ENCODE data around the gene SMG1. TPM values are rescaled to one million over a fixed set of nuclear protein-coding genes. Genes with fewer than 3 reads are reported as not detected.
A peak's percentile ranks its signal among the peaks of the same experiment; 100 is the strongest.

SMG1 gene
- polyA plus RNA-seq, 2 donors = 9.2 to 15.0 TPM

- Histone ChIP-seq H3K4me3 (ENCODE audit: low read depth in 1 of 2, low read length in 2 of 2) (no peak overlapping the region), H3K27me3 (ENCODE audit: control insufficient read depth in 1 of 2, insufficient read depth in 2 of 2, low read length in 2 of 2) (no peaks in the 10 kb centered on the region), H3K27ac (ENCODE audit: low read depth in 2 of 2, low read length in 1 of 2) (no peak overlapping the region), H3K36me3 (ENCODE audit: control insufficient read depth in 2 of 2, insufficient read depth in 2 of 2, low read length in 1 of 2) (peaks cover 6 to 8% of the 10 kb centered on the region in 2 donors), H3K4me1 (ENCODE audit: control insufficient read depth in 2 of 2, insufficient read depth in 2 of 2, low read length in 1 of 2) (no peaks in the 10 kb centered on the region), H3K9me3 (ENCODE audit: control insufficient read depth in 2 of 2, insufficient read depth in 1 of 2, low read depth in 1 of 2, low read length in 1 of 2) (no peaks in the 10 kb centered on the region)
- WGBS, 2 donors = 18 to 29% methylated on average over 2 of the region's 2 CpGs
These were observed 120.9 kb downstream of the SMG1 start for GRCh38 chr16:18805257-18805773.

- 47 to 62% methylated on average over 3 of the region's 3 CpGs for WGBS, 2 donors
- Histone ChIP-seq H3K27ac (ENCODE audit: low read depth in 2 of 2, low read length in 1 of 2) (peak overlapping the region; percentile 24 to 61), H3K36me3 (ENCODE audit: control insufficient read depth in 2 of 2, insufficient read depth in 2 of 2, low read length in 1 of 2) (peaks cover 6 to 8% of the 10 kb centered on the region in 2 donors), H3K4me1 (ENCODE audit: control insufficient read depth in 2 of 2, insufficient read depth in 2 of 2, low read length in 1 of 2) (no peaks in the 10 kb centered on the region), H3K4me3 (ENCODE audit: low read depth in 1 of 2, low read length in 2 of 2) (no peak overlapping the region), H3K27me3 (ENCODE audit: control insufficient read depth in 1 of 2, insufficient read depth in 2 of 2, low read length in 2 of 2) (no peaks in the 10 kb centered on the region), H3K9me3 (ENCODE audit: control insufficient read depth in 2 of 2, insufficient read depth in 1 of 2, low read depth in 1 of 2, low read length in 1 of 2) (no peaks in the 10 kb centered on the region)
These were observed 121.7 kb downstream of the SMG1 start for GRCh38 chr16:18804540-18804939.

GRCh38 chr16:18803569-18804462 is 122.4 kb downstream of the SMG1 start:
- Histone ChIP-seq H3K27me3 (ENCODE audit: control insufficient read depth in 1 of 2, insufficient read depth in 2 of 2, low read length in 2 of 2) (no peaks in the 10 kb centered on the region), H3K9me3 (ENCODE audit: control insufficient read depth in 2 of 2, insufficient read depth in 1 of 2, low read depth in 1 of 2, low read length in 1 of 2) (no peaks in the 10 kb centered on the region), H3K27ac (ENCODE audit: low read depth in 2 of 2, low read length in 1 of 2) (no peak overlapping the region), H3K36me3 (ENCODE audit: control insufficient read depth in 2 of 2, insufficient read depth in 2 of 2, low read length in 1 of 2) (peaks cover 0 to 2% of the 10 kb centered on the region in 2 donors), H3K4me1 (ENCODE audit: control insufficient read depth in 2 of 2, insufficient read depth in 2 of 2, low read length in 1 of 2) (no peaks in the 10 kb centered on the region), H3K4me3 (ENCODE audit: low read depth in 1 of 2, low read length in 2 of 2) (no peak overlapping the region)
- WGBS, 2 donors = 54 to 56% methylated on average over 5 of the region's 5 CpGs

- no peaks in the 10 kb centered on the region for H3K27me3 ChIP-seq (ENCODE audit: control insufficient read depth in 1 of 2, insufficient read depth in 2 of 2, low read length in 2 of 2)
- H3K9me3 ChIP-seq (ENCODE audit: control insufficient read depth in 2 of 2, insufficient read depth in 1 of 2, low read depth in 1 of 2, low read length in 1 of 2) = no peaks in the 10 kb centered on the region
- H3K4me3 ChIP-seq (ENCODE audit: low read depth in 1 of 2, low read length in 2 of 2) = no peak overlapping the region
- WGBS, 2 donors = 92 to 93% methylated on average over 16 of the region's 16 CpGs
- no peaks in the 10 kb centered on the region for H3K4me1 ChIP-seq (ENCODE audit: control insufficient read depth in 2 of 2, insufficient read depth in 2 of 2, low read length in 1 of 2)
- no peak overlapping the region for H3K27ac ChIP-seq (ENCODE audit: low read depth in 2 of 2, low read length in 1 of 2)
- no peaks in the 10 kb centered on the region for H3K36me3 ChIP-seq (ENCODE audit: control insufficient read depth in 2 of 2, insufficient read depth in 2 of 2, low read length in 1 of 2)
These were observed 123.4 kb downstream of the SMG1 start for GRCh38 chr16:18802767-18803343.

- H3K27me3 ChIP-seq (ENCODE audit: control insufficient read depth in 1 of 2, insufficient read depth in 2 of 2, low read length in 2 of 2) = no peaks in the 10 kb centered on the region
- WGBS, 2 donors = 0 to 1% methylated on average over 70 to 77 of the region's 77 CpGs
- no peaks in the 10 kb centered on the region for H3K36me3 ChIP-seq (ENCODE audit: control insufficient read depth in 2 of 2, insufficient read depth in 2 of 2, low read length in 1 of 2)
- peak within 1 kb of the TSS; percentile 76 to 77 for H3K4me3 ChIP-seq (ENCODE audit: low read depth in 1 of 2, low read length in 2 of 2)
- H3K9me3 ChIP-seq (ENCODE audit: control insufficient read depth in 2 of 2, insufficient read depth in 1 of 2, low read depth in 1 of 2, low read length in 1 of 2) = no peaks in the 10 kb centered on the region
- no peaks in the 10 kb centered on the region for H3K4me1 ChIP-seq (ENCODE audit: control insufficient read depth in 2 of 2, insufficient read depth in 2 of 2, low read length in 1 of 2)
- H3K27ac ChIP-seq (ENCODE audit: low read depth in 2 of 2, low read length in 1 of 2) = peak within 1 kb of the TSS; percentile 94 to 98
These were observed 124.8 kb downstream of the SMG1 start, which contains the start of gene ARL6IP1 for GRCh38 chr16:18801145-18801972. Gene ARL6IP1 (minus strand): TSS chr16:18801549. CDS start chr16:18801466, 83 bp downstream.

- no peaks in the 10 kb centered on the region for H3K9me3 ChIP-seq (ENCODE audit: control insufficient read depth in 2 of 2, insufficient read depth in 1 of 2, low read depth in 1 of 2, low read length in 1 of 2)
- 0% methylated on average over 15 of the region's 15 CpGs for WGBS, 2 donors
- H3K27ac ChIP-seq (ENCODE audit: low read depth in 2 of 2, low read length in 1 of 2) = peak overlapping the region; percentile 92 to 98
- peak overlapping the region; percentile 76 to 77 for H3K4me3 ChIP-seq (ENCODE audit: low read depth in 1 of 2, low read length in 2 of 2)
- H3K27me3 ChIP-seq (ENCODE audit: control insufficient read depth in 1 of 2, insufficient read depth in 2 of 2, low read length in 2 of 2) = no peaks in the 10 kb centered on the region
- H3K36me3 ChIP-seq (ENCODE audit: control insufficient read depth in 2 of 2, insufficient read depth in 2 of 2, low read length in 1 of 2) = no peaks in the 10 kb centered on the region
- H3K4me1 ChIP-seq (ENCODE audit: control insufficient read depth in 2 of 2, insufficient read depth in 2 of 2, low read length in 1 of 2) = no peaks in the 10 kb centered on the region
These were observed 125.4 kb downstream of the SMG1 start for GRCh38 chr16:18800775-18801144.

GRCh38 chr16:18800293-18800692 is 125.9 kb downstream of the SMG1 start:
- Histone ChIP-seq H3K9me3 (ENCODE audit: control insufficient read depth in 2 of 2, insufficient read depth in 1 of 2, low read depth in 1 of 2, low read length in 1 of 2) (no peaks in the 10 kb centered on the region), H3K4me1 (ENCODE audit: control insufficient read depth in 2 of 2, insufficient read depth in 2 of 2, low read length in 1 of 2) (no peaks in the 10 kb centered on the region), H3K27me3 (ENCODE audit: control insufficient read depth in 1 of 2, insufficient read depth in 2 of 2, low read length in 2 of 2) (no peaks in the 10 kb centered on the region), H3K36me3 (ENCODE audit: control insufficient read depth in 2 of 2, insufficient read depth in 2 of 2, low read length in 1 of 2) (no peaks in the 10 kb centered on the region), H3K4me3 (ENCODE audit: low read depth in 1 of 2, low read length in 2 of 2) (peak overlapping the region in 1 of 2 donors; percentile 77), H3K27ac (ENCODE audit: low read depth in 2 of 2, low read length in 1 of 2) (no peak overlapping the region)
- 1 to 3% methylated on average over 8 of the region's 8 CpGs for WGBS, 2 donors

GRCh38 chr16:18799500-18799899 is 126.7 kb downstream of the SMG1 start:
- Histone ChIP-seq H3K36me3 (ENCODE audit: control insufficient read depth in 2 of 2, insufficient read depth in 2 of 2, low read length in 1 of 2) (peaks cover 0 to 2% of the 10 kb centered on the region in 2 donors), H3K27ac (ENCODE audit: low read depth in 2 of 2, low read length in 1 of 2) (no peak overlapping the region), H3K9me3 (ENCODE audit: control insufficient read depth in 2 of 2, insufficient read depth in 1 of 2, low read depth in 1 of 2, low read length in 1 of 2) (no peaks in the 10 kb centered on the region), H3K27me3 (ENCODE audit: control insufficient read depth in 1 of 2, insufficient read depth in 2 of 2, low read length in 2 of 2) (no peaks in the 10 kb centered on the region), H3K4me1 (ENCODE audit: control insufficient read depth in 2 of 2, insufficient read depth in 2 of 2, low read length in 1 of 2) (no peaks in the 10 kb centered on the region), H3K4me3 (ENCODE audit: low read depth in 1 of 2, low read length in 2 of 2) (peak overlapping the region in 1 of 2 donors; percentile 77)
- 75 to 79% methylated on average over 3 of the region's 3 CpGs for WGBS, 2 donors

- Histone ChIP-seq H3K4me3 (ENCODE audit: low read depth in 1 of 2, low read length in 2 of 2) (no peak overlapping the region), H3K36me3 (ENCODE audit: control insufficient read depth in 2 of 2, insufficient read depth in 2 of 2, low read length in 1 of 2) (peaks cover 2 to 3% of the 10 kb centered on the region in 2 donors)
These were observed 128.5 kb downstream of the SMG1 start for GRCh38 chr16:18797746-18798145.

More at GRCh38 chr16:18797746-18798145, 128.5 kb downstream of the SMG1 start:
- no peaks in the 10 kb centered on the region for H3K4me1 ChIP-seq (ENCODE audit: control insufficient read depth in 2 of 2, insufficient read depth in 2 of 2, low read length in 1 of 2)
- no peak overlapping the region for H3K27ac ChIP-seq (ENCODE audit: low read depth in 2 of 2, low read length in 1 of 2)
- no peaks in the 10 kb centered on the region for H3K27me3 ChIP-seq (ENCODE audit: control insufficient read depth in 1 of 2, insufficient read depth in 2 of 2, low read length in 2 of 2)
- no peaks in the 10 kb centered on the region for H3K9me3 ChIP-seq (ENCODE audit: control insufficient read depth in 2 of 2, insufficient read depth in 1 of 2, low read depth in 1 of 2, low read length in 1 of 2)
- 58 to 63% methylated on average over 4 of the region's 4 CpGs for WGBS, 2 donors
